ENCODE results near the gene PGBD2. TPM values are rescaled to one million over a fixed set of nuclear protein-coding genes. Genes with fewer than 3 reads are reported as not detected.
"Not testable (repeated sequence)": the region's sequence is repeated elsewhere in the genome, so short reads cannot be mapped to it uniquely, and the experiment has no call there.

Gene PGBD2
- total RNA-seq, 1 donor from 2014 or later: 6.9 TPM

GRCh38 chr1:248914796-248915381 lies 8.9 kb downstream of the PGBD2 start:
- ATAC-seq (no peak), DNase-seq (no peak)
- Histone ChIP-seq H3K27ac (no peak overlapping the region), H3K27me3 (no peaks in the 10 kb centered on the region), H3K4me1 (no peaks in the 10 kb centered on the region), H3K9me3 (no peaks in the 10 kb centered on the region), H3K4me3 (no peak overlapping the region), H3K36me3 (peaks cover 61% of the 10 kb centered on the region)
- intact Hi-C loops (cut with DNase I): no loop called here
- no peak for TF ChIP-seq CTCF (IDR thresholded peaks at IDR 0.05)

GRCh38 chr1:248918131-248918530 lies 12.1 kb downstream of the PGBD2 start:
- no peak for DNase-seq
- H3K27ac ChIP-seq: no peak overlapping the region
- intact Hi-C loops (cut with DNase I): no loop called here
- no peak for TF ChIP-seq CTCF (IDR thresholded peaks at IDR 0.05)
- H3K4me3 ChIP-seq: no peak overlapping the region
- H3K9me3 ChIP-seq: no peaks in the 10 kb centered on the region
- no peaks in the 10 kb centered on the region for H3K4me1 ChIP-seq
- ATAC-seq: no peak
- no peaks in the 10 kb centered on the region for H3K27me3 ChIP-seq
- H3K36me3 ChIP-seq: peaks cover 61% of the 10 kb centered on the region

- no peak overlapping the region for H3K27ac ChIP-seq
- H3K4me1 ChIP-seq: no peaks in the 10 kb centered on the region
- no peak for TF ChIP-seq CTCF (IDR thresholded peaks at IDR 0.05)
- no peak for DNase-seq
- no peak for ATAC-seq
- intact Hi-C loops (cut with DNase I): no loop called here
- H3K4me3 ChIP-seq: no peak overlapping the region
- H3K27me3 ChIP-seq: no peaks in the 10 kb centered on the region
- no peaks in the 10 kb centered on the region for H3K9me3 ChIP-seq
- peaks cover 19% of the 10 kb centered on the region for H3K36me3 ChIP-seq
Measured at GRCh38 chr1:248923352-248924338, 17.6 kb downstream of the PGBD2 start.

GRCh38 chr1:248924696-248925532 lies 18.9 kb downstream of the PGBD2 start:
- no peaks in the 10 kb centered on the region for H3K4me1 ChIP-seq
- H3K27me3 ChIP-seq: no peaks in the 10 kb centered on the region
- peak; percentile 66 for TF ChIP-seq CTCF (IDR thresholded peaks at IDR 0.05)
- H3K4me3 ChIP-seq: no peak overlapping the region
- no peak overlapping the region for H3K27ac ChIP-seq
- H3K9me3 ChIP-seq: no peaks in the 10 kb centered on the region
- peaks cover 8% of the 10 kb centered on the region for H3K36me3 ChIP-seq
- no peak for DNase-seq
- intact Hi-C loops (cut with DNase I): no loop called here
- ATAC-seq: peak; percentile 68

GRCh38 chr1:248925859-248926258 lies 19.8 kb downstream of the PGBD2 start:
- intact Hi-C loops (cut with DNase I); H3K4me3 ChIP-seq; H3K27ac ChIP-seq; H3K4me1 ChIP-seq; H3K36me3 ChIP-seq; DNase-seq; H3K9me3 ChIP-seq; ATAC-seq; H3K27me3 ChIP-seq: not testable (repeated sequence)

All from upper lobe of right lung (tissue), 1 donor.